Mesenchymal stem cell (in vitro differentiated cells and primary cell): ENCODE data around the gene MAPKAPK3.
A peak's percentile ranks its signal among the peaks of the same experiment; 100 is the strongest.
"Not testable (repeated sequence)": the region's sequence is repeated elsewhere in the genome, so short reads cannot be mapped to it uniquely, and the experiment has no call there.

Experiments
- DNase-seq: peaks from one replicate; pipeline ENCODE4 v3.0.0-alpha.2; 2013
- H2AFZ ChIP-seq: one replicate; pipeline ENCODE4 v1.6.1; 2013; ENCODE audit warnings: low read depth, mild to moderate bottlenecking, control low read depth, inconsistent platforms, low read length, moderate library complexity
- H2AK5ac ChIP-seq: 2 replicates; pipeline ENCODE4 v1.6.1; 2013; ENCODE audit warnings: low read length, moderate library complexity, mild to moderate bottlenecking, inconsistent platforms; ENCODE audit not compliant: severe bottlenecking
- H2BK120ac ChIP-seq: one replicate; pipeline ENCODE4 v1.6.1; 2013; ENCODE audit warnings: low read depth, mild to moderate bottlenecking, inconsistent platforms, low read length, moderate library complexity
- H2BK12ac ChIP-seq, 2 experiments: one replicate each; pipeline ENCODE4 v1.6.1; 2013; ENCODE audit warnings: inconsistent platforms in 2 of 2, low read length in 2 of 2, mild to moderate bottlenecking in 2 of 2, moderate library complexity in 2 of 2, control low read depth in 1 of 2
- H2BK15ac ChIP-seq: one replicate; pipeline ENCODE4 v1.6.1; 2013; ENCODE audit warnings: mild to moderate bottlenecking, low read depth, inconsistent platforms; ENCODE audit not compliant: poor library complexity, severe bottlenecking
- H2BK5ac ChIP-seq: 2 replicates; pipeline ENCODE4 v1.6.1; 2013; ENCODE audit warnings: low read depth, mild to moderate bottlenecking, low read length, control low read depth, inconsistent platforms; ENCODE audit not compliant: poor library complexity, severe bottlenecking
- H3K14ac ChIP-seq, 2 experiments: one replicate each; pipeline ENCODE4 v1.6.1; 2013; ENCODE audit warnings: inconsistent platforms in 2 of 2, low read length in 2 of 2, control low read depth in 1 of 2, mild to moderate bottlenecking in 1 of 2, moderate library complexity in 1 of 2
- H3K18ac ChIP-seq, 2 experiments: one replicate each; pipeline ENCODE4 v1.6.1; 2013; ENCODE audit warnings: inconsistent platforms in 2 of 2, low read length in 2 of 2, control low read depth in 1 of 2, low read depth in 1 of 2, mild to moderate bottlenecking in 1 of 2
- H3K23ac ChIP-seq, 2 experiments: one replicate each; pipeline ENCODE4 v1.6.1; 2013; ENCODE audit warnings: inconsistent platforms in 2 of 2, low read length in 2 of 2, mild to moderate bottlenecking in 2 of 2, moderate library complexity in 2 of 2, control low read depth in 1 of 2
- H3K27ac ChIP-seq: 2 replicates; pipeline ENCODE4 v1.5.1; 2013; ENCODE audit warnings: mild to moderate bottlenecking, moderate library complexity, low read length, control low read depth, inconsistent platforms; ENCODE audit not compliant: poor library complexity, severe bottlenecking
- H3K27me3 ChIP-seq, 2 experiments: 2 replicates each; pipeline versions ENCODE4 v1.6.1 to v1.7.0; 2013; ENCODE audit warnings: low read length in 2 of 2, mild to moderate bottlenecking in 2 of 2, moderate library complexity in 2 of 2, control low read depth in 1 of 2, inconsistent platforms in 1 of 2; ENCODE audit not compliant: control insufficient read depth in 1 of 2, insufficient read depth in 1 of 2
- H3K36me3 ChIP-seq, 2 experiments: 2 replicates each; pipeline versions ENCODE4 v1.6.1 to v1.7.0; 2013; ENCODE audit warnings: low read length in 2 of 2, control low read depth in 1 of 2, inconsistent platforms in 1 of 2, low read depth in 1 of 2, mild to moderate bottlenecking in 1 of 2; ENCODE audit not compliant: insufficient read depth in 2 of 2, control insufficient read depth in 1 of 2
- H3K4ac ChIP-seq, 2 experiments: one replicate each; pipeline ENCODE4 v1.6.1; 2013; ENCODE audit warnings: inconsistent platforms in 2 of 2, low read length in 2 of 2, mild to moderate bottlenecking in 2 of 2, moderate library complexity in 2 of 2, control low read depth in 1 of 2, low read depth in 1 of 2
- H3K4me1 ChIP-seq: 2 replicates; pipeline ENCODE4 v1.6.1; 2013; ENCODE audit warnings: low read depth, low read length, control low read depth; ENCODE audit not compliant: control insufficient read depth, insufficient read depth
- H3K4me2 ChIP-seq: 2 replicates; pipeline ENCODE4 v1.6.1; 2013; ENCODE audit warnings: low read length, mild to moderate bottlenecking, inconsistent platforms; ENCODE audit not compliant: poor library complexity, severe bottlenecking
- H3K4me3 ChIP-seq, 2 experiments: 2 replicates each; pipeline versions ENCODE4 v1.5.1 to v1.7.0; 2013; ENCODE audit warnings: low read length in 2 of 2, mild to moderate bottlenecking in 2 of 2, control low read depth in 1 of 2, low read depth in 1 of 2; ENCODE audit not compliant: insufficient read depth in 1 of 2
- H3K79me1 ChIP-seq: replicated peaks from 2 replicates; pipeline ENCODE4 v1.6.1; 2013; ENCODE audit warnings: mild to moderate bottlenecking, control low read depth, low read length, inconsistent platforms; ENCODE audit not compliant: poor library complexity, severe bottlenecking
- H3K9ac ChIP-seq: 2 replicates; pipeline ENCODE4 v1.7.0; 2013; ENCODE audit warnings: mild to moderate bottlenecking, low read length, moderate library complexity
- H3K9me3 ChIP-seq: 2 replicates; pipeline ENCODE4 v1.7.0; 2013; ENCODE audit warnings: mild to moderate bottlenecking, low read length; ENCODE audit not compliant: control insufficient read depth
- H4K8ac ChIP-seq: one replicate; pipeline ENCODE4 v1.6.1; 2013; ENCODE audit warnings: inconsistent platforms, mild to moderate bottlenecking, low read length, moderate library complexity
- H4K91ac ChIP-seq: one replicate; pipeline ENCODE4 v1.6.1; 2013; ENCODE audit warnings: mild to moderate bottlenecking, low read length, inconsistent platforms
- WGBS: methylation state at CpG from one replicate; pipeline ENCODE4 v1.1.7; 2013; ENCODE audit warnings: mixed read lengths; 5-methylcytosine and 5-hydroxymethylcytosine counted together

Gene MAPKAPK3

DNA sequence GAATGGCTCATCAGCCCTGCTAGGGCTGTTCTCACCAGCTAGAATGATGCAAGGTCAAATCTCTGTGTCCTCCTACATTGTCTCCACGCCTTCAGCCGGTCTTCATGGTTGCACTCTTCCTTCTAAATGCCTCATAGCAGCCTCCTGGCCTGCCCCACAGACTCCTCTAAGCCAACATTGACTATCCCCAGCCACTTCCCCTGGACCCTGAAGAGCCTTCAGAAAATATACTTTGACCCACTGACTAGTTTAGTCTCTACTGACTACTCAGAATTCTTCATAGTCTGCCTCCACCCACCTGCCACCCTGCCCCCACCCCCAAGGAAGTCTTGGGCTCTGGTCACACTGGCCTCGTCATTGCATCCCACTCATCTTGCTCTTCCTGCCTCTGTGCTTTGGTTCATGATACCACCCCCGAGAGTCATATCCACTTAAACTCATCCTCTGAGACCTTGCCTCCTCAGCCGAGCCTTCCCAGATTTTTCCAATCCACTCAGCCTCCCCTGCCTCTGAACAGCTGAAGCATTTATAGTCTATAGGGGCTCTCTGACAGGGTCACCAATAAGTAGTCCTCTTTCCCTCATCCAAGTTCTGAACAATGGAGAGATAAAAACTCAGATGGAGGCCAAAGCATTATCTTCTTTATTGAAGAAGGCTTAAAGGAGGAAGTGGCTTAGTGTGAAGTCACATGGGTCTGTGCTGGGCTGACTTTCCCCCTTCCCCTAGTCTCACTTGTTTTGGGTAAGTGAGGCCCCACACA is 48.3 kb downstream of the MAPKAPK3 start:
- Histone ChIP-seq H4K91ac (no peak overlapping the region), H3K36me3 (no peaks in the 10 kb centered on the region), H3K9ac (no peak overlapping the region), H2BK15ac (no peak overlapping the region), H3K4ac (no peak overlapping the region), H3K9me3 (no peaks in the 10 kb centered on the region), H4K8ac (no peak overlapping the region), H3K79me1 (no peaks in the 10 kb centered on the region), H2AFZ (no peak overlapping the region), H3K27me3 (peaks cover 6 to 30% of the 10 kb centered on the region in 2 experiments), H3K4me1 (no peaks in the 10 kb centered on the region), H2AK5ac (no peak overlapping the region), H3K18ac (no peak overlapping the region), H2BK12ac (no peak overlapping the region), H3K27ac (no peak overlapping the region), H2BK120ac (no peak overlapping the region), H3K14ac (no peak overlapping the region), H3K4me3 (no peak overlapping the region), H3K4me2 (no peak overlapping the region), H2BK5ac (no peak overlapping the region), H3K23ac (no peak overlapping the region)
- 76% methylated on average over 5 of the region's 5 CpGs for WGBS
- DNase-seq: no peak

DNA sequence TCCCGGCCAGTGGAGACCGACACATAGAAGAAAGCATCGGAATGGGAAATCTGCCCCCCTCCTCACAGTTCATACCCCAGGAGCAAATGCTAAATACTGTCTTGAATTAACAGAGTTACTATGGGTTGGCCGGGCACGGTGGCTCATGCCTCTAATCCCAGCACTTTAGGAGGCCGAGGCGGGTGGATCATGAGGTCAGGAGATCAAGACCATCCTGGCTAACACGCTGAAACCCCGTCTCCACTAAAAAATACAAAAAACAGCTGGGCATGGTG is 48.8 kb downstream of the MAPKAPK3 start:
- H3K4me2 ChIP-seq, H3K9ac ChIP-seq, H4K8ac ChIP-seq, H3K9me3 ChIP-seq, H4K91ac ChIP-seq, DNase-seq, H3K14ac ChIP-seq, H2AK5ac ChIP-seq, H2BK5ac ChIP-seq, H3K18ac ChIP-seq, H2BK15ac ChIP-seq, H3K4me3 ChIP-seq, H3K36me3 ChIP-seq, H3K27ac ChIP-seq, H3K4ac ChIP-seq, H2BK120ac ChIP-seq, H3K23ac ChIP-seq, H3K4me1 ChIP-seq, H2BK12ac ChIP-seq, H2AFZ ChIP-seq, H3K79me1 ChIP-seq: not testable (repeated sequence)
- H3K27me3 ChIP-seq: peaks cover 6 to 33% of the 10 kb centered on the region in 2 experiments
- 91% methylated on average over 7 of the region's 9 CpGs for whole genome bisulfite sequencing

DNA sequence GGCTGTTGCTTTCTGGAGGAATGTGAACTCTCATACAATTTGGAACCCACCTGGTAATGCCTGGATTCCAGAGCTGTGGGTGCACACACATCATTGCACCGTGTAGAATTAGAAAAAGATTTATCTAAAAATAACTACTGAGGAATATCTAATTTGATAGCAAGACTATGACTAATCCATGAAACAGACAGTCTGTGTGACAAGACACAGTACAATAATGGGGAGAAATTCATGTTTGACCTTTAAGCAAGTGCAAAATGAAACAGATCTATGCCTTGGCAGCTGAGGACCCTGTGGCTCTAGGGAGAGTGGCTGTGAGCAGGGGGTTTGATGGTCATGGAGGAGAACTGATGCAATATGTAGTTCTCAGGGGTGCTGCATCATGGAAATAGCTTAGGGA is 49.9 kb downstream of the MAPKAPK3 start:
- Histone ChIP-seq H3K27me3 (peaks cover 6 to 39% of the 10 kb centered on the region in 2 experiments), H3K4me3 (no peak overlapping the region), H3K18ac (no peak overlapping the region), H3K4me2 (no peak overlapping the region), H2AK5ac (no peak overlapping the region), H3K4ac (no peak overlapping the region), H3K23ac (no peak overlapping the region), H3K27ac (no peak overlapping the region), H3K14ac (no peak overlapping the region), H2BK15ac (no peak overlapping the region), H4K91ac (no peak overlapping the region), H2BK5ac (no peak overlapping the region), H3K9me3 (no peaks in the 10 kb centered on the region), H4K8ac (no peak overlapping the region), H3K79me1 (no peaks in the 10 kb centered on the region), H3K4me1 (no peaks in the 10 kb centered on the region), H3K9ac (no peak overlapping the region), H3K36me3 (no peaks in the 10 kb centered on the region), H2BK12ac (no peak overlapping the region), H2AFZ (no peak overlapping the region), H2BK120ac (no peak overlapping the region)
- no peak for DNase-seq
- no CpG with 5 or more reads among the region's 1 CpG for WGBS

DNA sequence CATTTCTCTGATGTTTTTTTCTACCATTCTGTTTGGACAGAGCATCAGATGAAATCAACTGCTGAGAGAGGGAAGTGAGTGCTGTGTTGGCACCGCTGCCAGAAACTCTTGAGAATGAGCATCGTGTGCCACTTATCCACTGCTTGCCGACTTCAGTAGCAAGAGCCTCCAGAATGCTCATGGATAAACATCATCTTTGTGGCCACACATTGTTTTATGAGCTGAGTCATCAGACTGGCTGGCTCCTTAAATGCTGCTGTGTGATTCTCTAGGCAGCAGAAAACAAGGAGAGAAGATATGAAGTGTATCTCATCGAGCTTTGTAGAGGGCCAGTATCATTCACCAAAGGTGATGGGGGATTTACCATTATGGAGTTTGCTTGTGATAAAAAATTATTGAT is 54.4 kb downstream of the MAPKAPK3 start:
- Histone ChIP-seq H2BK12ac (no peak overlapping the region), H2AFZ (no peak overlapping the region), H3K27ac (no peak overlapping the region), H3K4ac (no peak overlapping the region), H3K23ac (no peak overlapping the region), H2BK15ac (no peak overlapping the region), H2AK5ac (no peak overlapping the region), H3K4me2 (no peak overlapping the region), H3K18ac (no peak overlapping the region), H3K4me1 (peaks cover 11% of the 10 kb centered on the region), H3K79me1 (no peaks in the 10 kb centered on the region), H3K9ac (no peak overlapping the region), H3K14ac (no peak overlapping the region), H3K27me3 (peaks cover 39 to 71% of the 10 kb centered on the region in 2 experiments), H2BK5ac (no peak overlapping the region), H3K36me3 (no peaks in the 10 kb centered on the region), H3K4me3 (no peak overlapping the region), H4K8ac (no peak overlapping the region), H3K9me3 (no peaks in the 10 kb centered on the region), H2BK120ac (no peak overlapping the region), H4K91ac (no peak overlapping the region)
- 52% methylated on average over 4 of the region's 4 CpGs for WGBS
- DNase-seq: peak; percentile 78
